Germinal center (tissue), 1 donor: ENCODE measurements around the gene ZGLP1.
A peak's percentile ranks its signal among the peaks of the same experiment; 100 is the strongest.

Source experiments
- DNase-seq: peaks from one replicate; pipeline ENCODE4 v3.0.0; 2012; ENCODE audit warnings: mixed read lengths, low spot score

The ZGLP1 gene

DNA sequence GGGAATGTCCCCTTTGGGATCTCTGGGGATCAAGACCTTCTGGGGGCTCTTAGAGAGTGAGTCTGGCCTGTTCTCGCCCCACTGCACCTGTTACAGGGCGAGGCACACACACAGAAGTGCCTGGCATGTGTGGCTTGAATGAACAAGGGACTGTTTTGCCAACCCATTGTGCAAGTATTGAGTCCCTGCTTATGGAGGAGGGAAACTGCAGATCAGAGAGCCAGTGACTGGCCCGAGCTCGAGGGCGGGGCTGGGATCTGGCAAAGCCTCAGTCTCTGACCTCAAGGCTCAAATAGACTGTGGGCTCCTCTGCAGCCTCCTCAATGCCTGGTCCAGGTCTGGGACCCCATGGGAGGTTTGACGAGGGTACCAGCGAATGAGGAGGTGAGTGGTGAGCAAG lies 18.2 kb upstream of the ZGLP1 start:
- no peak for DNase-seq

DNA sequence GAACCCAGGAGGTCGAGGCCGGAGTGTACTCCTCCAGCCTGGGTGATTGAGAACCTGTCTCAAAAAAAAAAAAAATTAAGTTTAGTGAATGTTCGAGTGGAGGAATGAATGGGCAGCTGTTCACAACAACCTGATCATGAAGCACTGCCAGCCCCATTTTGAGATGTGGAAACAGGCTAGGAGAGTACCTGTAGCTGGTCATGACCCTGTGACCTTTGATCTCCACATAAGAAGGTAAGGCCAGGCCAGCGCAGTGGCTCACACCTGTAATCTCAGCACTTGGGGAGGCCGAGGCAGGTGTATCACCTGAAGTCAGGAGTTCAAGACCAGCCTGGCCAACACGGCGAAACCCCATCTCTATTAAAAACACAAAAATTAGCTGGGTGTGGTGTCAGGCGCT lies 16.1 kb upstream of the ZGLP1 start:
- DNase-seq: no peak

DNA sequence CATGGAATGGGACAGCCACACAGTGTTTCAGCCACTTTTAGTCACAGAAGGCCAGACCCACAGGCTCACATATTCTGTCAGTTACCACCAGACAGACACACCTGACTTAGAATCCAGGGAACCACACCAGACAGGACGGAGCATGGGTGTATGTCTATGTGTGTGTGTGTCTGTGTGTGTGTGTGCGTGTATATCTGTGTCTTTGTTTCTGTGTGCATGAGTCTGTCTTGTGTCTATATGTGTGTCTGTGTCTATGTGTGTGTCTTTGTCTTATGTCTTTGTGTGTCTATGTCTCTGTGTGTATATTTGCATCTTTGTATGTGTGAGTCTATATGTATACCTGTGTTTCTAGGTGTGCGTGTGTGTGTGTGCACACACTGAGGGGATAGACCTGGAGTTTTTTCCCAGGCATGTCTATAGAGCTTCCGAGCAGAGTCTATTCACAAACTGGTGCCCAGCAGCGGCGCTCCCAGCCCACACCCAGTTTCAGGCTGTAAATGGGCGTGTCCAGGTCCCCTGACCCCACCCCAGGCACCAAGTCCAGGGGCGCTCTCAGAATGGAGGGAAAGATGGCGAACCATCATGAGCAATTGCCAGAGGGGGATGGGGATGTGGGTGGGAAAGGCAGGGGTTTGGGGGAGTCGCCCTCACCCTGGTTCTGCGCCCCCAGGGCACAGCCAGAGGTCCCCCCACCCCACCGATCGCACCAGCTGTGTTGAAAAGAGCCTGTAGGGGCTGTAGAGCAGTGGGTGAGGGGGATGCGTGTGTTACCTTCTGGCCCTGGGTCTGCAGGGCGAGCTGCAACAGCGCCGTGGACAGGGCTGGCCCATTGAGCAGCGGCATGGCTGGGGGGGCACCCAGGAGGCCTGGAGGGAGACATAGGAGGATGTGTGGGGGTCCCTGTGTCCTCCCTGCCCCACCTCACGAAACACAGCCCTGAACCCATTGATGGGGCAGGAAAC lies 12.5 kb upstream of the ZGLP1 start:
- DNase-seq: no peak

DNA sequence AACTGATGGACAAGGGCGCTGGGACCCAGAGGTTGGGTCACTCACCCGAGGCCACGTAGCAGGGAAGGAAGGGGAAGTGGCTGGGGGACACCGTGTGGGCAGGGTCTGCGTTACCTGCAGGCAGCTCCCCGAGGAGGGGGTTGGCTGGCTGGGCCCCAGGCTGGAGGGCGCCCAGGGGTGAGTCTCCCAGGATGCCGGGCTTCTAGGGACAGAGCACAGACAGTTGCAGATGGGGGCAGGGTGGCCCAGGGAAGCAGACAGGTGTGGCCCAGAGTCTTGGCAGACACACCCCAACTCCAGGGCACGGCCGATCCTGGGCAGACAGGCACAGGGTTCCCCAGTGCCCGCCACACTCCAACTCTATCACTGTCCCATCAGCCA lies 11.8 kb upstream of the ZGLP1 start:
- no peak for DNase-seq

DNA sequence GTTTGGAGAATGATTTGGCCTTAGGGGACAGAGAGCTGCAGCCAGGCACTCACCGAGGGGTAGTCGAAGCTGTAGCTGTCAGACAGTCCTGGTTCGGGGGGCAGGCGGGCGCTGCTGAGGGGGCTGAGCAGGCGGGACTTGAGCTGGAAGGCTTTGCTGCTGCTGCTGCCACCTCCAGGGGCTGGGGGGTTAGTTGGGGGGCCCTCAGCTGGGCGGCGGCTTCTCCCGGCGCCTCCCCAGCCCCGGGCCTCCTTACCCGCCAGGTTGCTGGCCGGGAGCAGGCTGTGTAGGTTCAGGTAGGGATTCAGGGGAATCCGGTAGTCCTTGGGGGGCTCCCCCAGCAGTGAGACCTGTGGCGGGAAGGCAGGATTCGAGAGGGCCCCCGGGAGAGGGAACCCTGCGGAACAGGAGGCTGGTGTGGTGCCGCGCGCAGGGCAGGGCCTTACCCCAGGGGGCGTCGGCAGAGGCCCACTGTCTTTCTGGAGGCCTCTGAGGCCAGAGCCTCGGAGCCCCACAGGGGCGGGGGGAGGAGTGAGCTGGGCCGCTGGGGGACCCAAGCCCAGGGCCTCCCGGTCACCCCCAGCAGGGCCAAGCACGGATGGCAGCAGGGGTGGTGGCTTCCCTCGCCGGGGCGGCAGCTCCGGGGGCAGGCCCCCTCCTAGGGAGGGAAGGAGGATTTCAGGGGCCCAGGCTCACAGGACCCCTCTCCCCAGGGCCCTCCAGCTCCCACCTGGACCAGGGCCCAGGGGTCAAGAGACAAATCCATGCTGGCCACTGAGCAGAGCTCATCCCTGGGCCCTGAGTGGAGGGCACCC lies 11.2 kb upstream of the ZGLP1 start:
- DNase-seq: no peak

DNA sequence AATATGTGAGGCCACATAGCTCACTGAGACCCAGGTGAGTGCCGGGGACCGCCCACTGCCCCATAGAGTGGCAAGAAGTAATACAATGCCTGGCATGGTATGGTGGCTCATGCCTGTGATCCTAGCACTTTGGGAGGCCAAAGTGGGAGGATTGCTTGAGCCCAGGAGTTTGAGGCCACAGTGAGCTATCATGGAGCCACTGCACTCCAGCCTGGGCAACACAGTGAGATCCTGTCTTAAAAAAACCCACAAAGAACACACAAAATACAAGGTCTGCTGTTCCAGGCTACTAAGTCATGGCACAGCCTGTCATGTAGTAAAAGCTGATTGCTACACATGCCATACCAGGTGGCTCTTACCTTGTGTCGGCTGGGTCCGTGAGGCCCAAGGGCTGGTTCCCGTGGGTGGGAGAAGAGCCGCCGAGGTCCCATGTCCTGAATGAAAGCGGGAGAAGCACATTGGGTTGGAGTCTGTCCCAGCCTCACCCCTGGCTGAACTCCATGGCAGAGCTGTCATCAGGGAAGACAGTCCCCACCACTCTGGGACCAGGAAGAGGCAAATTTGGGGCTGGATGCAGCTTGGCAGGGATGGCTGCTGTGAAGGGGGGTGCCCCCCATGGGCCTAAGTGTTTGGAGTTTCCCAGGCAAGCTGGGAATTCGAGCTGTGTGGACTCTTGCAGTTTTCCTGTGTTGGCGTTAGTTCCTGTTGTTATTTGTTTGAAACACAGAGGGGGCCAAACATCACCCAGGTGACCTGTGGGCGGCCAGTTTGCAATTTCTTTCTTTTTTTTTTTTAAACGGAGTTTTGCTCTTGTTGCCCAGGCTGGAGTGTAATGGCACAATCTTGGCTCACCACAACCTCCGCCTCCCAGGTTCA lies 9.4 kb upstream of the ZGLP1 start:
- no peak for DNase-seq

DNA sequence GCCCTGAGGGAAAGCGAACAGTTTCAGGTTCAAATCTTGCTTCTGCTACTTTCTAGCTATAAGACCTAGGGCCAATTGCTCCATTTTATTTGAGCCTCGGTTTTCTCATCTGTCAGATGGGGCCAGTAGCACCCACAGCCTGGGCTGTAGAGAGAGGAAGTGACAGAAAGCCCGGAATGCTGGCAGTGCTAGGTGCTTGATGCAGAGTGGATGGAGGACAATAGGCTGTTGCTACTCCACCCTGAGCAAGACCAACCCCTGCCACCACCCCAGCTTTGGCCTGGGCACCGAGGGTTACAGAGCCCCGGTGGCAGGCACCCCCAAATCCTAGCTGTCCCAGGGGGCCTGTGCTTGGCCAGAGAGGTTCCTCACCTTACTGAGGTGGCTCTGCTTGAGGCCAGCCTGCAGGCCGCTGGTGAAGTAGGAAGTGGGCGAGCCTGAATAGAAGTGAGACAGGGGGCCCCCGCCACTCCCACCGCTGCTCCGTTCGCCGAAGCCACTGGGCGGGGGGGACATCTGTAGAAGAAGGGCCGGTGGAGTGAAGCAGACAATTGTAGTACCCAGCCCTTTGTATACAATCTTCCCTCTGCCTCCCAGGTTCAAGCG lies 8.3 kb upstream of the ZGLP1 start:
- DNase-seq: no peak

DNA sequence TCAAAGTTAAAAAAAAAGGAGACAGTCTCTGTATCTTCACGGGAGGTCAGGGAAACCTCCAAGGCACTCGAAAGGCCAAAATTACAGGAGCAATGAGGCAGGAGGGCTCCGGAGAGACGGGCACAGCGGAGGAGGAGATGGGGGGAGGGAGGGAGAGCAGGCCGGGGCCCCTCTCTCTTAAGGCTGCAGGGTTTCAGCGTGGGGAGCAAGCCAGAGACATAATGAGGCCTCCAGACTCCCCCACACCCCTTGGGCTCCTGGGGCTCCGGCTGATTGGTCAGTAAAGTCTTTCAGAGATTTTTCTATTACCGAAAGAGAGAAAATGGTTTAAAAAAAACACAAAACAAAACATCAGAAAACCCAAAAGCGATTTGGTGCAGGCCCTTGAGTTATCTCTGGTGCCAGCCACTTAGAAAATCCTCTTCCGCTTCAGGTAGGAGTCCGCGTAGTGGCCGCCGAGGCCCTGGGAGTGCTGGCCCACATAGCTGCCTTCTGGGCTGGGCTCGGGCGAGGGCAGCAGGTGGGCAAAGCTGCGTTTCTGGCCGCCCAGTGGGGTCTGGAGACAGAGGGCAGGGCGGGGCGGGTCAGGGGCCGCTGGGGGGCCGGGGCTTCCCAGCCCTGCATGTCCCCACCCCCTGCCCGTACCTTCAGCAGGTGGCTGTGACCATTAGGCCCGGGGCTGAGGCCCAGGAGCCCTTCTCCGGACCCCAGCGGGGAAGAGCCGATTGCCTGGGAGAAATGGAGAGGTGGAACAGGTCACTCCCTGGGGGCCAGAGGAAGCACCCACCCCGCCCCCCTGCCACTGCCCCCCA lies 7.6 kb upstream of the ZGLP1 start:
- DNase-seq: no peak

DNA sequence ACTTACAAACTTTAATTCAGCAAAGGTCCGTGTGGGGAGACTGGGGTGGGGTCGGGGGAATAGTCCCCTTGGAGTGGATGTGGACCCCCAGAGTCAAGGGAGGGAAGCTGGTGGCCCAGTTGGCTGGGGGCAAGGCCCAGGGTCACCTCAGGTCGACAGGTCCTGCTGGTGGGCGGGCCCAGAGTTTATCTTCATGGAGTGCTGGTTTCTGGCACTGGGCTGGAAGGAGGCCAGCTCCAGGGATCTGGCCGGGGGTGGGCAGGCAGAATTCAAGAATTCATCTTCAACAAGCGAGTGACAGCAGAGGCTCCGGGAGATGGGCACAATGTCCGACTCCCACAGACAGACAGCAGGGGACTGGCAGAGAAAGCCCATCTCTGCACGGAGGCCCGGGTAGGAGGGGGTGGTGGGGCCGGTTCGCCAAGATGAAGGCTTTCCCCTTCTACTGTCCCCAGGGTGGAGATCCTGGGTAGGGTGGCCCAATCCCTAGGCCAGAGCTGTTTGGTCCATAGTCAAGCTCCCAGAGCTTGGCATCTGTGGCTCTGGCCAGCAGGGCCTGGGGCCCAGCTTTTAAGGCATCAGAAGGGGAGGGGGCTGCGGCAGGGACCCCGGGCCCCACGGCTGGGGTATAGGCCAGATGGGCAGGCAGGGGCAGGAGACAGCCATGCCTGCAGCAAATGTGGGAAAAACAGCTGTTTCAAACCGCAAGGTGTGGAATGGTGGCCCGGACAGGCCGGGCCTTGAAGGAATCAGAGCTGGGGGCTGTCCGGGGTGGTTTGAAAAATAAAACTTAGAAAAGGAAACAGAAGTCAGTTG lies 6.8 kb upstream of the ZGLP1 start:
- DNase-seq: no peak

DNA sequence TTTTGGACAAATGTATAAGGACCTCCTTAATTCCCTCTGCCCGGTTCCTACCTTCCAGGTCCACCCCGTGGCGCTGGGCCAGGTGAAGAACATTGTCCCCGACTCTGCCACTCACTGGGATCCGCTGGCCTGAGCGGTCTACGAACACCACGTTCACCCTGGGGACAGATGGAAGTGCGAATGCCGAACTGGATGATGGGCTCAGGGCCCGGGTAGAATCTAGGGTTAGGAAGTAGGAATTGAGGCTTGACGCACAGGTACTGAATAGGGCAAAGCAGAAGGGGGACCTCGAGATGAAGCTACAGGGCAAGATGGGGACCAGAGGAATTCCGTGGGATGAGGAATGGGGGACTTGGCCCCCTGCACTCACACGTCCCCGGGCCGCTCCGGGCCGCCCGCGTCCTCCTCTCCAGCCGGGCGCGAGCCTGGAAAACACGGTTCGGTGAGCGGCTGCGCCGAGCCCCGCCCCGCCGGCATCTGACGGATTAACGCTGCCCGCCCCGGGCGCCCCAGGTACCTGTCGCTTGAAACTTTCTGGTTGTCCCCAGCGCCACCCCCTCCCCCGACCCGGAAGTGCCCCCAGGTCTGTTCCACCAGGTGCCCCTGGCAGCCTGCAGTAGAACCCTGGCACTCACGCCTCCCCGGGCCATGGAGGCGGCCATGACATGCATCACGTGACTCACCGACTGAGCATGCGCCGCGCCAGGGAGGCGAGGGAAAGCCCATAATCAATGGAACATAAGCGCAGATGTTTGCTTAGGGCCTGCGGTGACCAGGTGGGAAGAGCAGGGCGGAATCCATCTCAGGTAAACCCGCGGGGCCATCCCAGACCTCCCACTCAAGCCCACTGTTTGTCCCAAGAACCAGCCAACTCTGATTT lies 6.0 kb upstream of the ZGLP1 start, which contains the start of gene FDX2:
FDX2 (minus strand) TSS at position 681 of the 880 bp plus-strand sequence; CDS start at position 662, 19 bp downstream.
- peak; percentile 87 for DNase-seq

DNA sequence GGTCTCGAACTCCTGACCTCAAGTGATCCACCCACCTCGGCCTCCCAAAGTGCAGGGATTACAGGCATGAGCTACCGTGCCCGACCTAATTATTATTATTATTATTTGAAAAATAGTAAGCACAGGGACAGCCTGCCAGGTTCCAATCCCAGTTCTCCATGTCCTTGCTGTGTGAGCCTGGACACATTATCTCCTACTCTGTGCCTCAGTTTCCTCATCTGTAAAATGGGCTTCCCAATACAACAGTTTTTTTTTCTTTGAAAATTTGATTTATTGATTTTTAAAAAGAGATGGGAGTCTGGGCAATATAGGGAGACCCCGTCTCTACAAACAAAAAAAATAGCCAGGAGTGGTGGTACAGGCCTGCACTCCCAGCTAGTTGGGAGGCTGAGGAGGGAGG lies 3.3 kb downstream of the ZGLP1 start:
- DNase-seq: no peak

DNA sequence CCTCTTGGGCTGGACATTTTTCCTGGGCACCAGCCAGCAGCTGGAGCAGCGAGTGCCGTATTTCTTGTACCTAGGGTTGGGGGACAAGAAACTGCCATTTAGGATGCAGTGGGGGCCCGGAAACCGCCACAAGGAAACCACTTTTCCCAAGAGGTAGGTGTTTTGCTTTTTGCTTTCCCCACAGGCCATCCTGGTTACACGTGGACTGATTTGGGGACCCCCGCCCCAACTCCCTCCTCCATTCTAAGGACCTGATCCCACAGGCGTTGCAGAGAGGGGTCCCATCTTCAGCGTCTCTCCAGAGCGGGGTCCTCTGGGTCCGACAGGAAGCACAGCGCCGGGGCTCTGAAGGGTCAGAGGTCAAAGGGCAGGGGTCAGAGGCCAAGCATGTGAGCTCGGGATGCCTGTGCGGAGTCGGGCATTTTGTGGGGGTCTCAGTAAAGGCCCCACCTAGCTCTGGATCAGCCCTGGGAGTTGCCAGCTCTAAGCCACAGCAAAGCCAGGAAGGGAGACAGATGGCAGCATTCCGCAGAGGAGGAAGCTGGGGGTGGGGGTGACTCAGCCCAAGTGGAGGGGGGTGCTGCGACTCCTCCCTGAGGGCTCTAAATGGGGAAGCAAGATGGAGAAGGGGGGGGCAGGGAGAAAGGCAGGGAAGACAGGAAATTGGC lies 4.3 kb downstream of the ZGLP1 start:
- no peak for DNase-seq

DNA sequence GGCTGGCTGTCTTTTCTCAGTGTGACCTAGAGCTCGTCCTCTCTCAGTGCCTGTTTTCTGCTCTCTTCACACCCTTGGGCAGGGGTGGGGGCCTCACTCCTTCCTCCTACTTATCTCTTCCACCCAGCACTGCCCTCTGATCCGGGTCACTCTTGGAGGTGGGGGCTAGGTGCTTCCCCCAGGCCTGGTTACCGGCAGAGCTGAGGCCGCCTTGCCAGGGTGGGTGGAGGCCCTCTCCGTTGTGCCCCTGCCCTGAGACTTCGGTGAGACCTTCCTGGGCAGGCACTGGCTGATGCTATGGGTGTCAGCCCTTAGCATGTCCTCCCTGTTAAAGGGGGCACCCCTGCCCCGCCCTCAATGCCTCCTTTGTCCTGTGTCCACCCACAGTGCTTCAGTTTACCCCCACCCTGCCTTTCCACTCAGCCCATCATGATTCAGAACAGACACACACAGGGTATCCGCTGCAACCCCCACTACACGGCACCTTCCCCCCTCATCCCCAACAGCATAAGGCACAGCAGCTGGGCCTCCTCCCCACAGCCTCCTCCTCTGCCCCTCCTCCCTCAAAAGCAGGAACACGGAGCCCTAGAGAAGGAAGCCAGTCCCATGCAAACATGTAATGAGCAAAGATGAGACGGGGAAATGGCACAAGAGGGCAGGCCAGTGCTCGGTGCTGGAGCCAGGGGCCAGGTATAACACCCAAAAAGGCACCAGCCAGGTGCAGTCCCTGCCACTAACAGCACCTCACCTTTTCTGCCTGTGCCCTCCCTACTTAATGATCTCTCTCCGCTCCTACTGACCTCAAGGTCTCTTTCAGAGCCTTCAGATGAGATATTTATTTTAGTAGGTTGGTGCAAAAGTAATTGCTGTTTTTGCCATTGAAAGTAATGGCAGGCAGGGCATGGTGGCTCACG lies 9.8 kb downstream of the ZGLP1 start:
- DNase-seq: no peak

DNA sequence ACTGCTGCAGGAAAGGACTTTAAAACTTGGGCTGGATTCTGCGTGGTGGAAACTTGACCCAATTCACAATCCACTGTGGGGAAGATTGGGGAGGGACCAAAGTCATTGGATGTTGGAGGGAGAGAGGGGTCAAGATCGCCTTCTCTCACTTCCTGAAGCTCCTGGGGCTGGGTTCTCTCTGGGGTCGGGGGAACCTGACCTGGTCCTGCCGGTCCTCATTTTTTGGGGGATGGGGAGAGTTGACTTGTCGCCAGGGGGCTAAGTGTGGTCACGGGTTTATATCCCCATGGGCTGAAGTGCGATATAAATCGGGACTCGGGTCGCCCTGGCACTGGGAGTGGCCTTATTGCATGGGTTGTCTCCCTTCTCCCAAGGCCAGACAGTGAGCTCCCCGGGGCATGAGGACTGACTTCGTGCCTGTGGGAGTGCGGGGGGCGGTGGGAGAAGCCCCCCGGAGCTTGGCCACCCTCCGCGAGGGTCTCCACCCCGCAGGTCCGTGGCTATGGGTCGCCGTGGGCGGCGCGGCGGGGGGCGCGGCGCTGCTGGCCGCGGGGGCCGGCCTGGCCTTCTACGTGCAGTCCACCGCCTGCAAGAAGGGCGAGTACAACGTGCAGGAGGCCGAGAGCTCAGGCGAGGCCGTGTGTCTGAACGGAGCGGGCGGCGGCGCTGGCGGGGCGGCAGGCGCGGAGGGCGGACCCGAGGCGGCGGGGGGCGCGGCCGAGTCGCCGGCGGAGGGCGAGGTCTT lies 13.6 kb downstream of the ZGLP1 start:
- peak; percentile 10 for DNase-seq

DNA sequence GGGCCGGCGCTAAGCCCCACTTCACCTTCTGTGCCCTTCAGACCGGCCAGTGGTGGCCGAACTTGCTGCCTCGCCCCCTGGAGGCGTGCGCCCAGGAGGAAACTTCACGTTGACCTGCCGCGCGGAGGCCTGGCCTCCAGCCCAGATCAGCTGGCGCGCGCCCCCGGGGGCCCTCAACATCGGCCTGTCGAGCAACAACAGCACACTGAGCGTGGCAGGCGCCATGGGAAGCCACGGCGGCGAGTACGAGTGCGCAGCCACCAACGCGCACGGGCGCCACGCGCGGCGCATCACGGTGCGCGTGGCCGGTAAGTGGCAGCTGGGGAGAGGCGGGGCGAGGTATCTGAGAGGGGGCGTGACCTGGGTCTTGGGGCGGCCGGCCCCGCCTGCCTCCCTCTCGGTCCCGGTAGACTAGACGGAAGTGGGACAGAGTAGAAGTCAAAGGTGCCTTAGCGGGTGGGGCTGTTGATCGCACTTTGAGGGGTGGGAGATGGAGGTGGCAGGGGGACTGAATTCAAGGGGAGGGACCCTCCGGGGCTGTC lies 14.2 kb downstream of the ZGLP1 start:
- peak; percentile 88 for DNase-seq

DNA sequence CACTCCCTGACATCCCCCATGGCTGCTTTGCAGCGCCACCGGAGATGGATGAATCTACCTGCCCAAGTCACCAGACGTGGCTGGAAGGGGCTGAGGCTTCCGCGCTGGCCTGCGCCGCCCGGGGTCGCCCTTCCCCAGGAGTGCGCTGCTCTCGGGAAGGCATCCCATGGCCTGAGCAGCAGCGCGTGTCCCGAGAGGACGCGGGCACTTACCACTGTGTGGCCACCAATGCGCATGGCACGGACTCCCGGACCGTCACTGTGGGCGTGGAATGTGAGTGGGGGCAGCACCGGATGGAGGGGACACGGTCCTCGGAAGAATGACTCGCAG lies 15.3 kb downstream of the ZGLP1 start:
- DNase-seq: no peak
